ENCODE data around the gene LRRC3. TPM values are rescaled to one million over a fixed set of nuclear protein-coding genes. Genes with fewer than 3 reads are reported as not detected.
"Not testable (repeated sequence)": the region's sequence is repeated elsewhere in the genome, so short reads cannot be mapped to it uniquely, and the experiment has no call there.

Gene LRRC3
- polyA plus RNA-seq (ENCODE audit: low read depth in 6 of 6) = 1 to 10 TPM in 1 of 6 donors, under 1 TPM in 5; 0.12 to 2.0 (median 0.64) TPM

- Mint-ChIP-seq H3K27ac (peak within 1 kb of the TSS in 3 of 6 donors; percentile 23 to 74 (median 28)), H3K27me3 (peaks cover 0 to 15% (median 13%) of the 10 kb centered on the region in 3 donors), H3K4me1 (peaks cover 0 to 11% (median 6%) of the 10 kb centered on the region in 3 donors), H3K9me3 (peaks cover 0 to 24% (median 5%) of the 10 kb centered on the region in 7 donors), H3K36me3 (no peaks in the 10 kb centered on the region), H3K4me3 (peak within 1 kb of the TSS; percentile 73 to 90 (median 79))
- DNase-seq (peak; percentile 75), ATAC-seq (ENCODE audit: low read depth in 2 of 2) (peak; percentile 78 to 79)
Measured at GRCh38 chr21:44454747-44455523, at the start of gene LRRC3. TSS of gene LRRC3 (plus strand) at chr21:44455510. CDS start at chr21:44456645, 1,135 bp downstream.

- Mint-ChIP-seq H3K4me3 (peak overlapping the region in 1 of 8 donors; percentile 61), H3K4me1 (peaks cover 0 to 5% (median 4%) of the 10 kb centered on the region in 3 donors), H3K9me3 (peaks cover 0 to 6% (median 0%) of the 10 kb centered on the region in 7 donors), H3K27me3 (no peaks in the 10 kb centered on the region), H3K36me3 (peaks cover 0 to 5% of the 10 kb centered on the region in 2 donors), H3K27ac (peak overlapping the region in 2 of 6 donors; percentile 45 to 89)
- DNase-seq = no peak
- no peak for ATAC-seq (ENCODE audit: low read depth in 2 of 2)
Measured at GRCh38 chr21:44405948-44406872, 49.1 kb upstream of the LRRC3 start.

- peak overlapping the region in 2 of 8 donors; percentile 41 to 78 for H3K4me3 Mint-ChIP-seq
- H3K4me1 Mint-ChIP-seq = no peaks in the 10 kb centered on the region
- ATAC-seq (ENCODE audit: low read depth in 2 of 2) = no peak
Measured at GRCh38 chr21:44406953-44407352, 48.4 kb upstream of the LRRC3 start.

GRCh38 chr21:44407493-44407892 lies 47.8 kb upstream of the LRRC3 start:
- ATAC-seq (ENCODE audit: low read depth in 2 of 2) = no peak
- Mint-ChIP-seq H3K27me3 (no peaks in the 10 kb centered on the region), H3K27ac (peak overlapping the region in 3 of 6 donors; percentile 86 to 92 (median 90)), H3K36me3 (peaks cover 7 to 9% of the 10 kb centered on the region in 2 donors), H3K9me3 (peaks cover 0 to 6% (median 3%) of the 10 kb centered on the region in 7 donors), H3K4me1 (no peaks in the 10 kb centered on the region), H3K4me3 (no peak overlapping the region)
- no peak for DNase-seq

More at GRCh38 chr21:44406953-44407352, 48.4 kb upstream of the LRRC3 start:
- Mint-ChIP-seq H3K27ac (peak overlapping the region in 5 of 6 donors; percentile 73 to 96 (median 90)), H3K9me3 (peaks cover 0 to 6% (median 0%) of the 10 kb centered on the region in 7 donors), H3K36me3 (peaks cover 2 to 5% of the 10 kb centered on the region in 2 donors), H3K27me3 (no peaks in the 10 kb centered on the region)
- no peak for DNase-seq

- peaks cover 0 to 6% (median 3%) of the 10 kb centered on the region in 7 donors for H3K9me3 Mint-ChIP-seq
- H3K4me3 Mint-ChIP-seq = no peak overlapping the region
- ATAC-seq (ENCODE audit: low read depth in 2 of 2) (no peak), DNase-seq (no peak)
- peak overlapping the region in 2 of 6 donors; percentile 88 to 89 for H3K27ac Mint-ChIP-seq
- no peaks in the 10 kb centered on the region for H3K4me1 Mint-ChIP-seq
- H3K36me3 Mint-ChIP-seq = peaks cover 11 to 12% of the 10 kb centered on the region in 2 donors
- no peaks in the 10 kb centered on the region for H3K27me3 Mint-ChIP-seq
Measured at GRCh38 chr21:44408226-44408625, 47.1 kb upstream of the LRRC3 start.

- peak overlapping the region in 1 of 6 donors; percentile 30 for H3K27ac Mint-ChIP-seq
- ATAC-seq (ENCODE audit: low read depth in 2 of 2) (no peak), DNase-seq (no peak)
- H3K36me3 Mint-ChIP-seq = peaks cover 11 to 12% of the 10 kb centered on the region in 2 donors
- no peaks in the 10 kb centered on the region for H3K27me3 Mint-ChIP-seq
- peak overlapping the region in 1 of 8 donors; percentile 42 for H3K4me3 Mint-ChIP-seq
- H3K4me1 Mint-ChIP-seq = no peaks in the 10 kb centered on the region
- peaks cover 0 to 6% (median 0%) of the 10 kb centered on the region in 7 donors for H3K9me3 Mint-ChIP-seq
Measured at GRCh38 chr21:44413566-44414290, 41.6 kb upstream of the LRRC3 start.

- peaks cover 0 to 6% (median 0%) of the 10 kb centered on the region in 7 donors for H3K9me3 Mint-ChIP-seq
- H3K27ac Mint-ChIP-seq = peak overlapping the region in 1 of 6 donors; percentile 20
- ATAC-seq (ENCODE audit: low read depth in 2 of 2) (no peak), DNase-seq (no peak)
- H3K4me3 Mint-ChIP-seq = no peak overlapping the region
- no peaks in the 10 kb centered on the region for H3K27me3 Mint-ChIP-seq
- H3K4me1 Mint-ChIP-seq = peaks cover 0 to 4% (median 3%) of the 10 kb centered on the region in 3 donors
- peaks cover 9 to 16% of the 10 kb centered on the region in 2 donors for H3K36me3 Mint-ChIP-seq
Measured at GRCh38 chr21:44414291-44415072, 40.8 kb upstream of the LRRC3 start.

GRCh38 chr21:44415073-44416025 lies 40.0 kb upstream of the LRRC3 start:
- no peak overlapping the region for H3K27ac Mint-ChIP-seq
- no peak overlapping the region for H3K4me3 Mint-ChIP-seq
- DNase-seq = no peak
- peaks cover 12 to 21% of the 10 kb centered on the region in 2 donors for H3K36me3 Mint-ChIP-seq
- H3K4me1 Mint-ChIP-seq = peaks cover 0 to 9% (median 8%) of the 10 kb centered on the region in 3 donors
- no peak for ATAC-seq (ENCODE audit: low read depth in 2 of 2)
- H3K9me3 Mint-ChIP-seq = peaks cover 0 to 8% (median 0%) of the 10 kb centered on the region in 7 donors
- no peaks in the 10 kb centered on the region for H3K27me3 Mint-ChIP-seq

- Mint-ChIP-seq H3K9me3 (peaks cover 0 to 8% (median 0%) of the 10 kb centered on the region in 7 donors), H3K27ac (no peak overlapping the region), H3K4me1 (peaks cover 0 to 9% (median 8%) of the 10 kb centered on the region in 3 donors), H3K36me3 (peaks cover 12 to 21% of the 10 kb centered on the region in 2 donors), H3K4me3 (no peak overlapping the region), H3K27me3 (no peaks in the 10 kb centered on the region)
- ATAC-seq (ENCODE audit: low read depth in 2 of 2) = no peak
- DNase-seq = no peak
Measured at GRCh38 chr21:44416193-44416592, 39.1 kb upstream of the LRRC3 start.

- not testable (repeated sequence) for H3K4me1 Mint-ChIP-seq; H3K4me3 Mint-ChIP-seq; DNase-seq; H3K27ac Mint-ChIP-seq; ATAC-seq (ENCODE audit: low read depth in 2 of 2); H3K27me3 Mint-ChIP-seq; H3K9me3 Mint-ChIP-seq
- H3K36me3 Mint-ChIP-seq = peaks cover 5 to 12% of the 10 kb centered on the region in 2 donors
Measured at GRCh38 chr21:44417621-44418107, 37.6 kb upstream of the LRRC3 start.

Measured in naive B cell (primary cell).